Suprapubic skin (tissue), 4 donors: ENCODE data around the gene CNTN4. TPM values are rescaled to one million over a fixed set of nuclear protein-coding genes. Genes with fewer than 3 reads are reported as not detected.

Experiments used
- DNase-seq, 2 donors: peaks; one replicate each; pipeline ENCODE4 v3.0.0-alpha.2; 2019; ENCODE audit warnings: low spot score in 2 of 2
- H3K27ac ChIP-seq: fragments of 200-600 bp; sonication (generic); one replicate; pipeline ENCODE4 v1.5.1; 2019
- H3K27me3 ChIP-seq: fragments of 200-600 bp; sonication (generic); one replicate; pipeline ENCODE4 v1.5.1; 2019
- H3K36me3 ChIP-seq: fragments of 200-600 bp; sonication (generic); one replicate; pipeline ENCODE4 v1.5.1; 2019
- H3K4me1 ChIP-seq: fragments of 200-600 bp; sonication (generic); one replicate; pipeline ENCODE4 v1.5.1; 2019
- H3K4me3 ChIP-seq: fragments of 200-600 bp; sonication (generic); one replicate; pipeline ENCODE4 v1.5.1; 2019; ENCODE audit warnings: mild to moderate bottlenecking
- H3K9me3 ChIP-seq: fragments of 200-600 bp; sonication (generic); one replicate; pipeline ENCODE4 v1.5.1; 2019
- CTCF ChIP-seq, 2 donors: fragments of 200-600 bp in 1 of 2; fragments of 450-650 bp in 1 of 2; sonication (generic) in 1 of 2; IDR thresholded peaks; one replicate each; pipeline ENCODE4 v1.5.1; 2016 to 2019; ENCODE audit warnings: antibody characterized with exemption in 2 of 2, mild to moderate bottlenecking in 1 of 2, moderate library complexity in 1 of 2
- EP300 ChIP-seq: sonication (generic); formaldehyde crosslinking; IDR thresholded peaks from one replicate; pipeline ENCODE4 v1.6.1; 2017; ENCODE audit warnings: antibody characterized with exemption
- POLR2A ChIP-seq, 2 donors: fragments of 450-650 bp; IDR thresholded peaks; one replicate each; pipeline ENCODE4 v1.6.1; 2017; ENCODE audit warnings: antibody characterized with exemption in 2 of 2, mild to moderate bottlenecking in 2 of 2, moderate library complexity in 2 of 2
- POLR2AphosphoS5 ChIP-seq, 3 donors: sonication (generic); formaldehyde crosslinking; IDR thresholded peaks; one replicate each; pipeline ENCODE4 v1.6.1; 2017; ENCODE audit warnings: antibody characterized with exemption in 3 of 3
- WGBS: methylation state at CpG from one replicate; pipeline ENCODE4 v1.1.5; 2018; 5-methylcytosine and 5-hydroxymethylcytosine counted together
- total RNA-seq, 4 donors: library from RNA; depleted of rRNA; stranded (reverse); fragments of >200 nt; gene quantifications; one replicate each; pipeline ENCODE4 v1.1.0, GENCODE V29; 2016

CNTN4 gene
- total RNA-seq, 4 donors from 2014 or later = 0.60 to 8.1 (median 7.5) TPM

GRCh38 chr3:2130726-2131125, 32.1 kb downstream of the CNTN4 start:
- TF ChIP-seq CTCF (IDR thresholded peaks at IDR 0.05) (no peak), POLR2A (IDR thresholded peaks at IDR 0.05) (no peak), EP300 (no peak), POLR2AphosphoS5 (IDR thresholded peaks at IDR 0.05) (no peak)
- Histone ChIP-seq H3K4me3 (no peak overlapping the region), H3K27ac (no peak overlapping the region), H3K4me1 (no peaks in the 10 kb centered on the region), H3K27me3 (no peaks in the 10 kb centered on the region), H3K9me3 (no peaks in the 10 kb centered on the region), H3K36me3 (no peaks in the 10 kb centered on the region)
- no peak for DNase-seq
- 42% methylated on average over 2 of the region's 2 CpGs for WGBS

GRCh38 chr3:2133146-2133545, 34.5 kb downstream of the CNTN4 start:
- Histone ChIP-seq H3K27ac (no peak overlapping the region), H3K4me1 (no peaks in the 10 kb centered on the region), H3K9me3 (no peaks in the 10 kb centered on the region), H3K4me3 (no peak overlapping the region), H3K36me3 (no peaks in the 10 kb centered on the region), H3K27me3 (no peaks in the 10 kb centered on the region)
- no peak for DNase-seq
- no peak for TF ChIP-seq CTCF (IDR thresholded peaks at IDR 0.05)

GRCh38 chr3:2137651-2138050, 39.0 kb downstream of the CNTN4 start:
- H3K36me3 ChIP-seq = no peaks in the 10 kb centered on the region
- H3K4me1 ChIP-seq = no peaks in the 10 kb centered on the region
- TF ChIP-seq EP300 (no peak), POLR2AphosphoS5 (IDR thresholded peaks at IDR 0.05) (no peak), POLR2A (IDR thresholded peaks at IDR 0.05) (no peak), CTCF (IDR thresholded peaks at IDR 0.05) (no peak)
- no peak overlapping the region for H3K4me3 ChIP-seq
- WGBS = 74% methylated on average over 5 of the region's 5 CpGs
- H3K27me3 ChIP-seq = no peaks in the 10 kb centered on the region
- DNase-seq = no peak
- no peak overlapping the region for H3K27ac ChIP-seq
- H3K9me3 ChIP-seq = no peaks in the 10 kb centered on the region

GRCh38 chr3:2141482-2141881, 42.8 kb downstream of the CNTN4 start:
- Histone ChIP-seq H3K4me1 (no peaks in the 10 kb centered on the region), H3K36me3 (no peaks in the 10 kb centered on the region), H3K27ac (no peak overlapping the region), H3K27me3 (no peaks in the 10 kb centered on the region), H3K4me3 (no peak overlapping the region), H3K9me3 (no peaks in the 10 kb centered on the region)
- DNase-seq = no peak
- WGBS = 83% methylated on average over 1 of the region's 1 CpG
- TF ChIP-seq EP300 = no peak
- no peak for TF ChIP-seq POLR2AphosphoS5 (IDR thresholded peaks at IDR 0.05)

GRCh38 chr3:2148561-2149340, 50.1 kb downstream of the CNTN4 start:
- Histone ChIP-seq H3K27me3 (no peaks in the 10 kb centered on the region), H3K36me3 (no peaks in the 10 kb centered on the region), H3K4me1 (no peaks in the 10 kb centered on the region), H3K27ac (no peak overlapping the region), H3K4me3 (no peak overlapping the region), H3K9me3 (no peaks in the 10 kb centered on the region)
- WGBS = 83% methylated on average over 10 of the region's 10 CpGs
- no peak for TF ChIP-seq POLR2A (IDR thresholded peaks at IDR 0.05)
- no peak for TF ChIP-seq EP300
- TF ChIP-seq POLR2AphosphoS5 (IDR thresholded peaks at IDR 0.05) = no peak
- TF ChIP-seq CTCF (IDR thresholded peaks at IDR 0.05) = no peak
- no peak for DNase-seq

GRCh38 chr3:2153053-2153452, 54.4 kb downstream of the CNTN4 start:
- no peak for DNase-seq
- H3K27me3 ChIP-seq = no peaks in the 10 kb centered on the region
- H3K4me1 ChIP-seq = no peaks in the 10 kb centered on the region
- TF ChIP-seq POLR2AphosphoS5 (IDR thresholded peaks at IDR 0.05) = no peak
- no peak for TF ChIP-seq CTCF (IDR thresholded peaks at IDR 0.05)
- no peak for TF ChIP-seq EP300
- no peak for TF ChIP-seq POLR2A (IDR thresholded peaks at IDR 0.05)
- no peak overlapping the region for H3K4me3 ChIP-seq
- no peak overlapping the region for H3K27ac ChIP-seq
- no peaks in the 10 kb centered on the region for H3K9me3 ChIP-seq
- 88% methylated on average over 2 of the region's 2 CpGs for whole genome bisulfite sequencing
- H3K36me3 ChIP-seq = no peaks in the 10 kb centered on the region
